ENCODE data around the gene SPTLC3. TPM values are rescaled to one million over a fixed set of nuclear protein-coding genes. Genes with fewer than 3 reads are reported as not detected.

Gene SPTLC3
- total RNA-seq, 2 experiments from 2014 or later: 0.38 to 0.59 TPM

- H3K27me3 ChIP-seq (ENCODE audit: control insufficient read depth in 1 of 2, insufficient read depth in 2 of 2, low read length in 2 of 2): no peaks in the 10 kb centered on the region
These were observed 19.1 kb upstream of the SPTLC3 start for GRCh38 chr20:12989586-12990115.

GRCh38 chr20:12997128-12997655 lies 11.6 kb upstream of the SPTLC3 start:
- Mint-ChIP-seq H3K4me1 (ENCODE audit: low read depth) (no peaks in the 10 kb centered on the region), H3K27me3 (no peaks in the 10 kb centered on the region), H3K36me3 (ENCODE audit: low read depth) (no peaks in the 10 kb centered on the region), H3K9me3 (peaks cover 2% of the 10 kb centered on the region), H3K27ac (no peak overlapping the region), H3K4me3 (no peak overlapping the region)
- H3K4me1 ChIP-seq (ENCODE audit: insufficient read depth, low read length): no peaks in the 10 kb centered on the region
- H3K27me3 ChIP-seq (ENCODE audit: control insufficient read depth in 1 of 2, insufficient read depth in 2 of 2, low read length in 2 of 2): no peaks in the 10 kb centered on the region
- intact Hi-C loops (cut with DNase I, micrococcal nuclease): no loop called here
- no peak overlapping the region for H3K27ac ChIP-seq (ENCODE audit: low read depth in 1 of 2, low read length in 2 of 2)
- TF ChIP-seq CTCF (IDR thresholded peaks at IDR 0.05): no peak
- H3K36me3 ChIP-seq (ENCODE audit: insufficient read depth, low read length): no peaks in the 10 kb centered on the region
- CTCF ChIA-PET: no interaction called here
- DNase-seq: no peak
- no peak overlapping the region for H3K4me3 ChIP-seq (ENCODE audit: low read length)
- ATAC-seq (ENCODE audit: poor library complexity): no peak
- POLR2A ChIA-PET: no interaction called here
- no peaks in the 10 kb centered on the region for H3K9me3 ChIP-seq (ENCODE audit: control insufficient read depth in 1 of 2, insufficient read depth in 1 of 2, low read length in 2 of 2)

More at GRCh38 chr20:12989586-12990115, 19.1 kb upstream of the SPTLC3 start:
- ATAC-seq (ENCODE audit: poor library complexity) (no peak), DNase-seq (no peak)
- Mint-ChIP-seq H3K27me3 (peaks cover 5% of the 10 kb centered on the region), H3K36me3 (ENCODE audit: low read depth) (no peaks in the 10 kb centered on the region), H3K9me3 (peaks cover under 1% of the 10 kb centered on the region), H3K4me1 (ENCODE audit: low read depth) (no peaks in the 10 kb centered on the region), H3K4me3 (no peak overlapping the region), H3K27ac (no peak overlapping the region)
- no peak overlapping the region for H3K27ac ChIP-seq (ENCODE audit: low read depth in 1 of 2, low read length in 2 of 2)
- H3K4me1 ChIP-seq (ENCODE audit: insufficient read depth, low read length): no peaks in the 10 kb centered on the region
- H3K9me3 ChIP-seq (ENCODE audit: control insufficient read depth in 1 of 2, insufficient read depth in 1 of 2, low read length in 2 of 2): no peaks in the 10 kb centered on the region
- ChIA-PET POLR2A (no interaction called here), CTCF (no interaction called here)
- H3K4me3 ChIP-seq (ENCODE audit: low read length): no peak overlapping the region
- TF ChIP-seq CTCF (IDR thresholded peaks at IDR 0.05): no peak
- intact Hi-C loops (cut with DNase I, micrococcal nuclease): no loop called here
- H3K36me3 ChIP-seq (ENCODE audit: insufficient read depth, low read length): no peaks in the 10 kb centered on the region

- H3K27ac ChIP-seq (ENCODE audit: low read depth in 1 of 2, low read length in 2 of 2): no peak overlapping the region
- POLR2A ChIA-PET: no interaction called here
- H3K36me3 ChIP-seq (ENCODE audit: insufficient read depth, low read length): no peaks in the 10 kb centered on the region
- no peak for TF ChIP-seq CTCF (IDR thresholded peaks at IDR 0.05)
- H3K36me3 Mint-ChIP-seq (ENCODE audit: low read depth): no peaks in the 10 kb centered on the region
- DNase-seq (no peak), ATAC-seq (ENCODE audit: poor library complexity) (no peak)
- intact Hi-C loops (cut with DNase I, micrococcal nuclease): no loop called here
- no peaks in the 10 kb centered on the region for H3K9me3 ChIP-seq (ENCODE audit: control insufficient read depth in 1 of 2, insufficient read depth in 1 of 2, low read length in 2 of 2)
- no peaks in the 10 kb centered on the region for H3K4me1 ChIP-seq (ENCODE audit: insufficient read depth, low read length)
- H3K27me3 Mint-ChIP-seq: no peaks in the 10 kb centered on the region
- H3K4me1 Mint-ChIP-seq (ENCODE audit: low read depth): no peaks in the 10 kb centered on the region
- H3K4me3 Mint-ChIP-seq: no peak overlapping the region
- no peak overlapping the region for H3K4me3 ChIP-seq (ENCODE audit: low read length)
- no peak overlapping the region for H3K27ac Mint-ChIP-seq
- CTCF ChIA-PET: interaction anchor here (0.8 kb wide), 1 partner anchor 11 kb away, joined by 3 read pairs; no protein-coding TSS in a partner anchor
- H3K9me3 Mint-ChIP-seq: peaks cover 2% of the 10 kb centered on the region
- H3K27me3 ChIP-seq (ENCODE audit: control insufficient read depth in 1 of 2, insufficient read depth in 2 of 2, low read length in 2 of 2): no peaks in the 10 kb centered on the region
These were observed 10.7 kb upstream of the SPTLC3 start for GRCh38 chr20:12998046-12998445.

All from CD4-positive, alpha-beta T cell (primary cell).